Measurements from ENCODE around the gene MATCAP1. TPM values are rescaled to one million over a fixed set of nuclear protein-coding genes. Genes with fewer than 3 reads are reported as not detected.

MATCAP1 gene
- total and polyA plus RNA-seq, 4 donors: 1.5 to 4.8 (median 3.2) TPM

- no peaks in the 10 kb centered on the region for H3K27me3 ChIP-seq (ENCODE audit: control insufficient read depth in 4 of 4, insufficient read depth in 4 of 4, low read length in 3 of 4)
- no peaks in the 10 kb centered on the region for H3K9me3 ChIP-seq (ENCODE audit: control insufficient read depth in 4 of 4, low read length in 3 of 4)
- H3K9ac ChIP-seq (ENCODE audit: low read depth in 1 of 2, low read length in 2 of 2): no peak overlapping the region
- H3K4me1 ChIP-seq (ENCODE audit: control insufficient read depth in 4 of 4, insufficient read depth in 4 of 4, low read length in 3 of 4): peaks cover 2 to 8% (median 4%) of the 10 kb centered on the region in 4 donors
- WGBS: 90% methylated on average over 4 of the region's 4 CpGs
- TF ChIP-seq ATF3 (IDR thresholded peaks at IDR 0.05) (no peak), RAD21 (IDR thresholded peaks at IDR 0.05) (no peak), RXRA (IDR thresholded peaks at IDR 0.05) (no peak), REST (IDR thresholded peaks at IDR 0.05) (no peak), FOXA2 (IDR thresholded peaks at IDR 0.05) (no peak), HNF4G (IDR thresholded peaks at IDR 0.05) (no peak), FOXA1 (IDR thresholded peaks at IDR 0.05) (no peak)
- no peak overlapping the region for H3K27ac ChIP-seq (ENCODE audit: low read depth in 1 of 2, low read length in 2 of 2)
- peaks cover 2 to 27% (median 8%) of the 10 kb centered on the region in 4 donors for H3K36me3 ChIP-seq (ENCODE audit: control insufficient read depth in 4 of 4, insufficient read depth in 3 of 4, low read depth in 1 of 4, low read length in 3 of 4)
- H3K4me3 ChIP-seq (ENCODE audit: low read depth in 1 of 3, low read length in 3 of 3): no peak overlapping the region
- DNase-seq (ENCODE audit: low spot score): no peak
These were observed 20.3 kb upstream of the MATCAP1 start for GRCh38 chr16:67204076-67204475.

GRCh38 chr16:67202956-67203493, 19.3 kb upstream of the MATCAP1 start:
- WGBS: 95% methylated on average over 23 of the region's 23 CpGs
- Histone ChIP-seq H3K4me3 (ENCODE audit: low read depth in 1 of 3, low read length in 3 of 3) (no peak overlapping the region), H3K4me1 (ENCODE audit: control insufficient read depth in 4 of 4, insufficient read depth in 4 of 4, low read length in 3 of 4) (peaks cover 2 to 19% (median 7%) of the 10 kb centered on the region in 4 donors), H3K27ac (ENCODE audit: low read depth in 1 of 2, low read length in 2 of 2) (no peak overlapping the region), H3K9me3 (ENCODE audit: control insufficient read depth in 4 of 4, low read length in 3 of 4) (no peaks in the 10 kb centered on the region), H3K27me3 (ENCODE audit: control insufficient read depth in 4 of 4, insufficient read depth in 4 of 4, low read length in 3 of 4) (no peaks in the 10 kb centered on the region), H3K9ac (ENCODE audit: low read depth in 1 of 2, low read length in 2 of 2) (no peak overlapping the region), H3K36me3 (ENCODE audit: control insufficient read depth in 4 of 4, insufficient read depth in 3 of 4, low read depth in 1 of 4, low read length in 3 of 4) (peaks cover 2 to 30% (median 8%) of the 10 kb centered on the region in 4 donors)
- TF ChIP-seq RXRA (IDR thresholded peaks at IDR 0.05) (no peak), ATF3 (IDR thresholded peaks at IDR 0.05) (no peak), FOXA2 (IDR thresholded peaks at IDR 0.05) (no peak), GABPA (IDR thresholded peaks at IDR 0.05 in 1 of 2, conservative IDR thresholded peaks at IDR 0.05 in 1 of 2) (no peak), JUND (IDR thresholded peaks at IDR 0.05) (no peak), SP1 (IDR thresholded peaks at IDR 0.05) (no peak), MAX (IDR thresholded peaks at IDR 0.05) (no peak)
- no peak for DNase-seq (ENCODE audit: low spot score)

- H3K4me1 ChIP-seq (ENCODE audit: control insufficient read depth in 4 of 4, insufficient read depth in 4 of 4, low read length in 3 of 4): peaks cover 2 to 19% (median 8%) of the 10 kb centered on the region in 4 donors
- no peaks in the 10 kb centered on the region for H3K9me3 ChIP-seq (ENCODE audit: control insufficient read depth in 4 of 4, low read length in 3 of 4)
- DNase-seq (ENCODE audit: low spot score): no peak
- no peak overlapping the region for H3K4me3 ChIP-seq (ENCODE audit: low read depth in 1 of 3, low read length in 3 of 3)
- H3K36me3 ChIP-seq (ENCODE audit: control insufficient read depth in 4 of 4, insufficient read depth in 3 of 4, low read depth in 1 of 4, low read length in 3 of 4): peaks cover 2 to 35% (median 11%) of the 10 kb centered on the region in 4 donors
- no peaks in the 10 kb centered on the region for H3K27me3 ChIP-seq (ENCODE audit: control insufficient read depth in 4 of 4, insufficient read depth in 4 of 4, low read length in 3 of 4)
- no peak overlapping the region for H3K9ac ChIP-seq (ENCODE audit: low read depth in 1 of 2, low read length in 2 of 2)
- WGBS: 97% methylated on average over 12 of the region's 12 CpGs
- no peak overlapping the region for H3K27ac ChIP-seq (ENCODE audit: low read depth in 1 of 2, low read length in 2 of 2)
- TF ChIP-seq YY1 (IDR thresholded peaks at IDR 0.05) (no peak), GABPA (IDR thresholded peaks at IDR 0.05 in 1 of 2, conservative IDR thresholded peaks at IDR 0.05 in 1 of 2) (no peak), RXRA (IDR thresholded peaks at IDR 0.05) (no peak), JUND (IDR thresholded peaks at IDR 0.05) (no peak), MAX (IDR thresholded peaks at IDR 0.05) (no peak), REST (IDR thresholded peaks at IDR 0.05) (no peak), NR2F2 (IDR thresholded peaks at IDR 0.05) (no peak), ZBTB33 (IDR thresholded peaks at IDR 0.05) (no peak), FOXA1 (IDR thresholded peaks at IDR 0.05) (no peak), HNF4G (IDR thresholded peaks at IDR 0.05) (no peak), EGR1 (IDR thresholded peaks at IDR 0.05; ENCODE audit: low read depth in 2 of 2) (no peak)
These were observed 18.7 kb upstream of the MATCAP1 start for GRCh38 chr16:67202426-67202825.

All from liver (tissue), 9 donors.